NCI-H526 (cell line): ENCODE measurements around the gene SOST.

Experiments
- DNase-seq, 2 experiments: peaks; one replicate each; lab custom pipeline; 2025; lab: John Stamatoyannopoulos, UW

Gene SOST

DNA sequence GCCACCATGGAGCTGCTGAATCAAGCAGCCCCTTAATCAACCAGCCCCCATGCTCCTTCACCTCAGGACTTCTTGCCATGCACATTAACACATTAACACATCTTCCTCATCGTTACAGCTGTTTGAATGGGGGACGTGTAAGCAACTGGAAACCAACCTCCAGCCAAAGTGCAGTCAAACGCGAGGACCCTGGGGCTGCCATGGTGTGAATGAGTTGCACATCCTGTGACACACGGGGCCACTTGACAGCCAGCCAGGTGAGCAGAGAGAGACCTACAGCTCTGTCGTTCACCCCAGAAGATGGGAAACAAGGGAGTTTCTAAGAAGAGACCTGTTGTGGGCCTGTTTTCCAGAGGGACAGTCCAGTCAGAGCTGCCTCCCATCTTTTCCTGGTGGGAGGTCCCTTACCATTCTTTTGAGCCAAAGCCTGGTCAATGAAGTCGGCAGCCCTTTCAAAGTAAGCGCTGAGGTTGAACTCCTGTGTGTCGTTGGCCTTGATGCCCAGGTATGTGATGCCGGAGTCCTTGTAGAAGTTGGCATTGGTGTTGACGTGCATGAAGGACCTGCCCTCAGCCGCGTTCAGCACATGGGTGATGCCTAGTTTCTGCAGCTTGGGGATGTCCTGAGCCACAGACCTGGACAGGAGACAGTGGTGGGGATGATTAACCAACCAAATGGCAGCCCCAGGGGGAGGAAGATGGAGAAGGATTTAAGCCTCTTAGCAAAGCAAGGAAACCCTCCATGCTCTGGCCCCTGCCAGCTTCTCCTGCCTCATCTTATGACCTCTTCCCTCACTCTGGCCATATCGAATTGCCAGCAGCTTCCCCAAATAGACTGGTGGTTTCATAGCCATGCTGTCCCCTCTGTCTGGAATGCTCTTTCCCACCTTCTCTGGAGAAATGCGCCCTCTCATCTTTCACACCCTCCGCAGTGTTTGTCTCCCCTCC, 16.0 kb upstream of the SOST start:
- DNase-seq = no peak

DNA sequence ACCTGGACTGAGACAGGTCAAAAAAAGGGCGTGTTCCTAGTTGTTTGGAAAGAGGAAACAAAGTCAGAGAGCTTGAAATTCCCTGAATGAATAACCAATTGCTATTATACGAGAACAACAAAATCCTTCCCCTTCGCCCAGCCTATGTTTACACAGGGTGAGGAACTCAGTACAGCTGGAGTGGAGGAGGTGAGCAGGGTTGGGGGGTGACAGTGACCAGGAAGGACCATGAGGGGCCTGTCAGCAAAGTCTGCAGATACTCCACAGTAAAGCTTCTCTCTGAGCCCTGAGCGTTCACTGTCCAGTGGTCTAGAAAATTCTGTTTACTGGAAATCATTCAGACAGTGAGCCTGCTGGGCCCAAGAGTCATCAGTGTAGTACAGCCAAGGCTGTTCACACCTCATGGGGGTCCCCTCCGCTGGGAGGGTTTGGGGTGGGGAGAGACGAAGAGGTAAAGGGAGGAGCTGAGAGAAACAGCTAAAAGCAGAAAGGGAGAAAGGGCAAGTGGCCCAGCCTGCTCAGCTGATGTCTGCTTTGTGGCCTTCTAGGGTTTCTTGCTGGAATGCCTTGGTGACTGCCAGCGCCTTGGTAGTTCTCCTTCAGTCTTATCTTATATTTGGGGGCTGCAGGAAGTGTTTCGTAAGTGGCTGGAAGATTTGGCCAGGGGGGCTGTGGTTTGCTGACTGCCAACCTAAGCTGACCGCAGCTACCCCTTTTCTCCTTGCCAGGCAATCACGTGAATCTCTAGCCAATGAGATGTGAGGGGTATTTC, 14.5 kb upstream of the SOST start:
- no peak for DNase-seq

DNA sequence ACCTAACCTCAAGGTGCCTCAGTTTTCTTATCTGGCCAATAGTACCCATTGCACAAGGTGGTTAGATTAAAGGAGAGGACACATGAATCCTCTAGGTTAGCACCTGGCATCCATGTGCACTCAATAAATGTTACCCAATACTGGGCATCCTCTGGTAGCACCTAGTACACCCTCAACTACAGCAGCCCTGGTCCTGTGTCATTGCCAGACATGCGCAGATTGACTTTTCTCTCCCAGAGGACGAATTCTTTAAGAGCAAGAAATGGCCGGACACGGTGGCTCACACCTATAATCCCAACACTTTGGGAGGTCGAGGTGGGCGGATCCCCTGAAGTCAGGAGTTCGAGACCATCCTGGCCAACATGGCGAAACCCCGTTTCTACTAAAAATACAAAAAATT, 12.9 kb upstream of the SOST start:
- DNase-seq = no peak

DNA sequence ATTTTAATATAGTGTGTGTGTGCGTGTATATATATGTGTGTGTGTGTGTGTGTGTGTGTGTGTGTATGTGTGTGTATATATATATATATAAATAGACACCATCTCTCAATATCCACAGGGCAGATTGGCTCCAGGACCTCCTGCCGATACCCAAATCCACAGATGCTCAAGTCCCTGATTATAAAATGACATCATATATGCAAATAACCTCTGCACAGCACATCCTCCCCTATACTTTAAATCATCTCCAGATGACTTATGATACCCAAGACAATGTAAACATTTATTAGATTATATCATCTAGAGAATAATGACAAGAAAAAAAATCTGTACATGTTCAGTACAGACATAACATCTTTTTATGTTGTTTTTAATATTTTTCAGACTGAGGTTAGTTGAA, 12.4 kb upstream of the SOST start:
- no peak for DNase-seq

DNA sequence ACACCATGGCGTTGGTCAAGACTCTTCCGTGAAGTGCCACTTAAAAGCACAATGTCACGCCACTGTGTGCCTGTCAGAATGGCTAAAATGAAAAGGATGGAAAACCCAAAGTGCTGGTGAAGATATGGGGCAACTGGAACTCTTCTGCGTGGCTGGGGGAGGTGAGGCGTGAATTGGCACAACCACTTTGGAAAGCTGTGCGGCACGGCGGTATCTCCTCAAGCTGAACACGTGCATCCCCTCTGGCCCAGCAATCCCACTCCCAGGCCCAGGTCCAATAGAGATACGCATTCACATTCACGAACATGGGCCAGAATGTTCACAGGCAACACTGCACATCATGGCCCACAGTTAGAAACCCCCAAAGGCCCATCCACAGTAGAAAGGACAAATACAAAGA, 11.3 kb upstream of the SOST start:
- no peak for DNase-seq

DNA sequence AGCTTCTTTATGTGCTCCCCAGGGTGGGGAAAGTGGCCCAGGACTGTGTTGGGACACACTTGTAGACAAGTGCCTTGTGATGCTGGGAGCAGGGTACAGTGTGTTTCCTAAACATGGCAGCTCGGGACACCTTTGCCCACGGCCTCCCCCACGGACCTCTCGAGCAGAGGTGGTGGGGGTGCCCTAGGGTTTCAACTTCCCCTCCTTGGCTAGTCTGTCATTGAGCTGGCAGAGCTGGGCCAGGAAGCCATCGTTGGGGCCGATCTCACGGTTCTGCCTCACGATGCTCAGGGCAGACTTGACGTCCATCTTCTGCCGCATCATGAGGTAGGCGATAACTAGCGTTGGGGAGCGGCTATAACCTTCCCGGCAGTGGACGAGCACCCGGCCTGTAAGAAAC, 10.8 kb upstream of the SOST start:
- no peak for DNase-seq

DNA sequence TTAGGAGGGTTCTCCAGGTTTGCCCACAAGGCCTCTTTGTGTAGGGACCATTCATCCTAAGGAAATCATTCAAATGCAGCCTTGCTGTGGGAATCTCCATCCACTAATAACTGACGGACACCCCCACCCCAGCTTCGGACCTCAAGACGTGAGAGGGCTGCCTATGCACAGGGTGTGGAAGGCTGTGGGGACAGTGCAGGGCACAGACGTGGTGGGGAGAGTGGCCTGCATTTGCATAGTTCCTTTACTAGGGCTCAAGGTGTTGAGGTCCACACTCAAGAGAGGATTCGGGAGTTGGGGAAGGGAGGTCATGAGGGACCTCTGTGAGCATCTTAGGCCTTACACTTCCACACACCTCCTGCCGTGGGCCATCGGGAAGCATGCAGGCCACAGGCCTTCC, 10.4 kb upstream of the SOST start:
- no peak for DNase-seq

DNA sequence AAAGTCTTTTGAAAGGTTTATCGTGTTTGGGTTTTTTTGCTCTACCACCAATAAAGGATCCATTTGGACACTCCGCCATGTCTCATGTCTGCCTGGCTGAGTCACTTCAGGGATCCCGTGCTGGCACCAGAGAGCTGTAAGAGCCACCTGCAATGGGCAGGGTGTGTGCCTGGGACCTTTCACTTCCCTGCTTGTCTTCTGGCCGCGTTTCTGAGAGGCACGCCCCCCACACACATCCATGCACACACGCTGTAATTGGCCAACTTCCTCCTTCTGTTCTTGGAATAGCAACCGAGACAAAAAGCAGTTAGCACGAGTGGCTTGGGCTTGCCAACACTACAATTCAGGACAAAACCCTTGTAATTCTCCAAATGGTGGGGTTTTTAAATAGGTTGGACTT, 9.8 kb upstream of the SOST start:
- DNase-seq = no peak

DNA sequence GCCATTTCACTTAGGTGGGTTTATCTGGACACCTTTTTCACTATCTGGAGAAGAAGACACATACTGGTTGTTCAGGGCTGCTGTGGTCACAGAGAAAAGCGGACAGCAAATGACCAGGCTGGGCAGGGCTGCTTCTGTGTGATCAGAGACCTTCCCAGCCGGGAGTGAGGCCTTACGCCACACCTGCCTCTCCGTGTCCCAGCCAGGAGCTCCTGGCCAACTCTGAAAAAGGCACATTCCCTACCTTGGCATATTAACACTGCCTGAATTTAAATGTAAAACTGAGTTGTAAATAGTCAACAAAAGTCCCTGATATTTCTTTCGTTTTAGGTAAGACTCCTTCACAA, 9.1 kb upstream of the SOST start:
- no peak for DNase-seq

DNA sequence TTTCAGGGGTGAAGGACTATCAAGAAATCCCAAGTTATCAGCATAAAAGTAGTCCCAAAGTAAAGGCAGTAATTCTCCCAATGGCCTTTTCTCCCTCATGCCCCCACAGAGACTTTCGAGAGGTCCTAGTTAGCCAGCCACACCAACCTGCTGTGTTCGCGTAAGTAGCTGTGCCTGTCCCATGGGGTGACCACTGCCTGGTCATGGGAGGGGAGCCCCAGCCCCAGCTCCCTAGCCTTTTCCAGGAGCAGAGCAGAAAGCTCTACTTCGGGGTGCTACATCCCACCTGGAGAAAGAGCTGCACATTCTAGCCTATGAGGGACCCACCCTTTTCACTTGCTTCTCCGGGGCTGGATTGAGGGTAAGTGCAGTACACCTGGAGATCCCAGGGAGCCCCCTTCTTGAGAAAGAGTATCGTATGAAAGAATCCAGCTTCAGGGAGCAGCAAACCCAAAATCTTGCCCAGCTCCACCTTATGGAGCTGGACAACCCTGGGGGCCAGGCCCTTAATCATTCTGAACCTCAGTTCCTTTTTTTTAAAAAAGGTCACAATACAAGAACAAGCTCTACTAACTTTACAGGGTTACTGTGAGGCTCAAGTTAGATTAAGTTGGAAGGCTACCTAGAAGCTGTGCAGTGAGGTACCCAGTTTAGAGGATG, 8.6 kb upstream of the SOST start:
- no peak for DNase-seq

DNA sequence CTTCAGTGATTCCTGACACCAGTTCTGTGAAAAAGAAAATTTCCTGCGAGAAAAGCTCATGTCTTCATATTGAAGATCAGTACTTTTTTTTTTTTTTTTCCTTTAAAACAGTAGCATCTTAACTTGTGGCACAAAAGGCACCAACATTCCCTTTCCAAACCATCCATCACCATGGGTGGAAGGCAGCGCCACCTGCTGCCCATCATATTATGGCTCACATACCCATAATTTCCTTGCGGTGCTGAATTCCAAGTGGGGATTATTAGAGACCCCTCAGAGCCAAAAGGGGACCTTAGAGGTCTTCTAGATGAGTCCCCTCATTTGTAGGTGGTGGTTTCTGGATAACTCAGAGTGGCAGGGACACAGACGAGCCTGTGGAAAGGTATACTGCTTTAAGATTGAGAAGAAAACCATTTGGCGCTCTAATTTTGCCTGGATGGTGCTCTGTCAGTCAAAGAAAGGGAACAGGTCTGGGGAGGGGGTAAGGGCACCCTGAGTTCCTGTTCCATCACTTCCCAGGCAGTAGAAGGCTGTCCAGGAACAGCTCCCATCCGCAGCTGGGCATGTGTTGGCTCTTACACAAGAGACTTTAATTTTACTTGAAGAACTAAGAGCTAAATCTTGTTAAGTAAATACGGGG, 7.9 kb upstream of the SOST start:
- DNase-seq = peak in 1 of 2 experiments; percentile 62

DNA sequence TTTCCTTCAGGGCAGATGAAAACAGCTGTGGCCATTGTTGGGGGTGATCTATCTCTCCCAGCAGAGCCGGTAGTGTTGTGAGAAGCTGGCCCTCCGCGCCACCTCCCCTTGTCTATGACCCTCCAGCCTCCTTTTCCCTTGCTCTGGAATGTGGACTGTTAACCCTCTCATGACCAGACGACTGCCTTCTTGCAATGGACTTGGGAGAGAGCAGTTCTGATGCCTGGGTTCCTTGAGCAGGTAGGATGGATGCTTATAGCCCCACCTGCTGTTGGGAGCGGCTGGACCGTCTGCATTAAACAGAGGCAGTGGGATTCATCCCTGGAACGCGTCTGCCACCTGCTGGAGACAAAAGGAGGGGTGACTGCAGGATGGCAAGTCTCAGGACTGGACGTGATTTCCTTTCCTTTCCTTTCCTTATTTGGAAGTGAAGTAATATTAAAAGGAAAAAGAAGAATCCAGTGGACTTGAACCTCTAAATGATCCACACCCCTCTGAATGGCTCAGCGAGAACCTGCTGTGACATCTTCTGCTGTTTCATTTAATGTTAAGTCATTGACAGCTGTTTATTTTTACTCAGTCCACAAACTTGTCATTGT, 1.8 kb upstream of the SOST start:
- peak; percentile 76 to 94 for DNase-seq

DNA sequence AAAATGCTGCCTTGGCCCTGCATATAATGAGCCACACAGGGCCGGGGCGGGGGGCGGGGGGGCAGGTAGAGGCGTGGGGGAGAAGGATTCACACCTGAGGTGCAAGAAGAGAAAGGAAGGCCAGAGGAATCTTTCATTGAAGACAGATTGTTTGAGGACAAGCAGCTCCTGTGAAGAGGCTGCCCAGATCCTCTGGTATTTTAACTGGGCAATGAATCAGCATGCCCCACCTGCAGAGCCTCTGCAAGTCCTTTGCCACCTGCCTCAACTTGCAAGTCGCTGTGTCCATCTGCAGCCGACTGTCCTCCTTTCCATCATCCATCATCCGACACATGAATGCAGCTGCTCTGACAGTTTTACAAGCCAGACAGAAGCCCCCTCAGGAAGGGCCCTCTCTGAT, 1.2 kb upstream of the SOST start:
- no peak for DNase-seq

DNA sequence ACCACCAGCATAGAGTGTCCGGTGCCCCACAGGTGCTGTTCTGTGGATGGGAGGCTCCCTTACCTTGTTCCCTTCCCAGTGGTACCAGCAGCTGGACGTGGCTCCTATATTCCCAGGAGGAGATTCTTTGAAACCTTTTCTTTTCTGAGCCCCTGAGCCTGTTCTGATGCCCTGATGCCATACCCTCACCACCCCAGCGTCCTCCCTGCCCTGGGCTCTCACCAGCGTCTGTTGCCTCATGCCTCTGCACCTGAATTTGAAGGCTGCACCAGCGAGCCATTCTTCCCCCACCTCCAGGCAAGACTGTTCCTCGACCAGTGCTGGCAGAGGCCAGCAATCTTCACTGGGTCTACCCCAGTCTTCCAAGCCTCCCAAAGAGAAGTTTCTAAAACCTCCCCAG, 505 bp downstream of the SOST start:
- no peak for DNase-seq

DNA sequence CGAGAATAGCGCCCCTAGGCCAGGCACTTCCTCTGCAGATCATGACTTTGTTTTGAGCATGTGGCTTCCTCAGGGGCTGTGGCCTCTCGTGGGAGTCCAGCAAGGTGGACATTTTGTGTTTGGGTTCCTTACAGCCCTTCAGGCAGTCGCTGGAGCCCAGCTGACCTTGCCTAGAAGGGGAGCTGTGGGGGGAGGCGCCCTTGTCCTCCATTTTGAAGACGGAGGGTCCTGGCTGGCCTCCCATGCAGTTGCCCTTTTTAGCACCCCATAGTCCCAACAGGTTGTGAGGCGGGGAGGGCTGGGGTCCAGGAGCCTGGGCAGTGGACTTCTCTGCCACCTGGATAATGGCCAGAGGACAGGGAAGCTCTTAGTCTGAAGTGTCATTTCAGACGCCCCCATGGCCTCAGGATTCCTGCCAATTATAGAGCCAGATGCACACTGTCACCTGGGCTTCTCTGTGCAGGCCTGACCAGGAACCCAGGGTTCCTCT, 1.4 kb downstream of the SOST start:
- no peak for DNase-seq

DNA sequence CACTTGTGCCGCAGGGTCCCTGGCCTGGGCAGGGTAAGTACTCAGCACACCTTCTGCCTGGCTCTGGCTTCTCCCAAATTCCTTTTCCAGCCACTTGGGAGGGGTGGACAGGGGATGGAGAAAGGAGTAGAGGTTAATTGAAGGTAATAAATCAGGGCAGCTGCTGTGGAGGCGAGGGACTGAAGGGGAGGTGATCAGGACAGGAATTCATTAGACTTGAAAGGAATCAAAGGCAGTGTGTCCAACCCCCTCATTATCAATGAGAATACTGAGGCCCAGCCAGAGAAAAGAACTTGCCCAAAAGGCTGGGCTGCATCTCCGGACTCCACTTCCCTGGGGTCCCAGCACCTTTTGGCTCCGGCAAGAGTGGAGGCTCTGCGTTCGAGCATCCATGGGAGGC, 2.4 kb downstream of the SOST start:
- DNase-seq = no peak

DNA sequence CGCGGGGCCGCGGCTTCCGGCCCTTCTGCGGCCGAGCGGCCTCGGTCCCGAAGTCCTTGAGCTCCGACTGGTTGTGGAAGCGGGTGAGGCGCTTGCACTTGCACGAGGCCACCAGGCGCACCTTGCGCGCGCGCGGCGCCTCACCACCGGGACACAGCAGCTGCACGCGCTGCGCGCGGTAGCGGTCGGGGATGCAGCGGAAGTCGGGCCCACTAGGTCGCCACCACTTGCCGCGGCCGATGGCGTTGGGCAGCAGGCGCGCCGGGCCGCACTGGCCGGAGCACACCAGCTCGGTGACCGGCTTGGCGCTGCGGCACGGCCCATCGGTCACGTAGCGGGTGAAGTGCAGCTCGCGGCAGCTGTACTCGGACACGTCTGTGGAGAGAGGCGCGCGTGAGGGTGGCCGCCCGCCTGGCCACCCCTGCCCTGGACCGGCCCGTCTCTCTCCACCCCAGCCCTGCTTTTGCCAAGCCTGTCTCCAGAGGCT, 3.2 kb downstream of the SOST start:
- peak; percentile 12 to 66 for DNase-seq

DNA sequence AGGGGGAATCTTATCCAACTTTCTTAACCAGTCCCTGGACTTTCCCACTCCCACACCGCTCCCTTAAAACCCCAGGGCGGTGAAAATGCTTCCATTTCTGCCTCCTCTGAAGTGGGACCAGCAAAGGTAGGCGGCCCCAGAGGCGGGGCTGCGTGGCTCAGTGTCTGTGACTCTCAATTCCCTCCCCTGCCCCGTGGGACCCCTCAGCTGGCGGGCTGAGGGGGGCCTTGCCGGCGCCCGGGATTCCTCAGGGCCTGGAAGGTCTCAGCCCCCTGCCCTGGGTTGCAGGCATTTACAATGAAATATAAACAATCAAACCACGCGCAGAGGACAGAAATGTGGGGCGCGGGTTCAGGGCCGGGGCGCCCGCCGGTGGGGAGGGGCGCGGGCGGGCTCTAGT, 3.6 kb downstream of the SOST start:
- no peak for DNase-seq

DNA sequence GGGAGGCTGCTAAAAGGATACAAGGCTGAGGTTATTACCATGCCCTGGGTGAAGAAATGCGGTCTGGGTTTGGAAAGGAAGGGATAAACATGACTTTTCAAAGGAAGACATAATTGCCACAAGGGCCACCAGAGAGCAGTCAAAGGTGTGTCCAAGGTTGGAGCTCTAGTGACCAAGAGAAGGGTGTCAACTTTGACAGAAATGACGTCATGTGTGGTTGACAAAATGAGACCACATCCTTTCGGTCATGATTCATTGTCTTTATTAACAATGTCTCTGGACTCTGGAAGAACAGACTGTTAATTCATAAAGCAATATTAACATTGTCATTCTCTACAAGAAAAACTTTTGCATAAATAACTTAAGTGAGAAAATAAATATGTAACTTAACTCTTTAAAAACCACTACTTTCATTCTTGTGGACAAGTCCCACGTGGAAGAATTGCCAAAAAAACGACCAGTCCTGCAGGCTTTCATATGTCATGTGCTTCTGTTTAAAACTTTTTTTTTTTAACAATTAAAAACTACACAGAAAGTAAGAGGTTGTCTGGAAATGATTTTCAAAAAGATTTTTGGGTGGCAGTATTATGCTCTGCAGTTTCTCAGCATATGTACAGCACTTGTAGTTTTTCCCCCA, 5.0 kb downstream of the SOST start:
- DNase-seq = no peak

DNA sequence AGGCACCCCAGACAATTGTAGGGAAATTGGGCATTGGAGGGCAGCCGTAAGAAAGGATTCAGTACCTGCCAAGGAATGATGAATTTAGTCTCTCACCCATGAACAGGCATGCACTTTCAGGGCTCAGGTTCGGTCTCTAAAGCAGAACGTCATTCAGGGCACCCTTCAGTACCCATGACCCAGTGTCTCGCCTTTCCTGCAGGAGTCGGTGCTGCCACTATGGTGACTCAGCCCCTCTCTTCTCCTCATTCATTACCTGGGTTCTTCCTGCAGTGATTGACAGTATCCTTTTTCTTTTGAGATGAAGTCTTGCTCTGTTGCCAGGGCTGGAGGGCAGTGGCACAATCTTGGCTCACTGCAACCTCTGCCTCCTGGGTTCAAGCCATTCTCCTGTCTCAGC, 8.4 kb downstream of the SOST start:
- DNase-seq = no peak

DNA sequence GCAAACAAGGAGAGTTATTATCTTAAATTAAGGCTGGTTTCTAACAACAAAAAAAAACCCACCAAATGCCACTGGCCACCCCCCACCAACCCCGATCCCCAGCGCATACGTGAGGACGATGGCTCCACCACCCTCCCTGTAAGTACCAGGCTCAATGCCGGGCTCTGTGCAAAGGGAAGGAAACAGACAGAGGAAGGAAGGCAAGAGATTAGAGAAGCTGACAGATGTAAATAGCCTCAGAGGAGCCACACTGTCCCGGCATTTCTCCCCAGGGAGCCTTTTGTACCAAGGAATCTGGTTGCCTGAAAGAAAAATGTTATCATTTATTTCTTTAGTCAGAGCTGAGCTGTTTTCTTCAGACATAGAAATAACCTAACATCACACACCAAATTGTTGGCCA, 13.1 kb downstream of the SOST start:
- no peak for DNase-seq
